Measurements from ENCODE around the gene TBC1D16. TPM values are rescaled to one million over a fixed set of nuclear protein-coding genes. Genes with fewer than 3 reads are reported as not detected.

The TBC1D16 gene
- 6.9 to 10.9 TPM (median 10.0 TPM) in 5 replicates for total RNA-seq (2022; extraction: Qiagen RNA extraction; ENCODE audit: low read depth)

GRCh38 chr17:80035687-80035936 lies at the start of gene TBC1D16:
Gene TBC1D16 (minus strand): TSS chr17:80035872. CDS start chr17:80013547, 22,325 bp downstream.

DNA sequence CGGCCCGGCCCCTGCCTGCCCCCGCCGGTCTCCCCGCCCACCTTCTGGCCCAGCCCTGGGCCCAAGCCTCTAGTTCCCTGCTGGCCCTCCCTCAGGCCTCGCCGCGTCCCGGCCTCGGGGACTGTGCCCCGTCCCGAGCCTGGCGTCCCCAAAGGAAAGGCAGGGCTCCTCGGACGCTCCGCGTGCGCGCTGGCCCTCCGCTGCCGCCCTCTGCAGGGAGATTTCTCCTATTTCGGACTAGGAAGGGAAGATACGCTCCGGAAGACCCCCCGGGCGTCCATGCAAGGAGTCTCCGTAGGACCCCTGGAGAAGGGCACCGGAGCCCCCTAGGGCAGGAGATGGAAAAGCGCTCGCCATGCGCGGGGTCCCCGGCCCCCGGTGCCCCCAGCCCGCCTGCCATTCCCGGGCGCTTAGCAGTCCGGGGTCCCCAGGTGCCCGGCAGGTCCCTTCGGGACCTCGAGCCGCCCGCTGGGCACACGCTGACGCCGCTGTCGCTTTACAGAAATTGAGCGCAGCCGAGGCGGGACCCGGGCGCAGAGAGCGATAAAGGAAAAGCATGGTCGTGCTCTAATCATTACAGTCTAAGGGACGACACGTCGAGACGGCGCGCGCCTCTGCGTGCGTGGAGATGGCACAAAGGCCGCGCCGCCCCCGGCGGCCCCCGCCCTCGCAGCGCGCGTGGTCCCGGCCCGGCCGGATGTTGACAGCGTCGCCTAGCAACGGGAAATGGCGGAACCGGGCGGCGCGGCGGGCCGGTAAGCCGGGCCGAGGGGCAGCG lies 454 bp upstream of the TBC1D16 start, which contains the start of gene CCDC40:
Gene CCDC40, plus strand, starts transcription at position 706 of the 778 bp plus-strand sequence. Its CDS starts 21 bp downstream, at position 727.

Other genes with a start within 250 kb of the TBC1D16 start
- gene CBX8, start 238.8 kb downstream of the TBC1D16 start, total RNA-seq (2022; extraction: Qiagen RNA extraction; ENCODE audit: low read depth): 10.9 to 17.4 TPM (median 16.1 TPM) in 5 replicates
- gene CBX4, start 196.4 kb downstream of the TBC1D16 start, total RNA-seq (2022; extraction: Qiagen RNA extraction; ENCODE audit: low read depth): 24.4 to 34.5 TPM (median 33.3 TPM) in 5 replicates
- 3.7 to 7.0 TPM (median 5.4 TPM) in 5 replicates for gene CCDC40, start 770 bp upstream of the TBC1D16 start, total RNA-seq (2022; extraction: Qiagen RNA extraction; ENCODE audit: low read depth)
- 47.4 to 57.5 TPM (median 54.4 TPM) in 5 replicates for gene GAA, start 65.7 kb upstream of the TBC1D16 start, total RNA-seq (2022; extraction: Qiagen RNA extraction; ENCODE audit: low read depth)
- 184 to 217 TPM (median 211 TPM) in 5 replicates for gene EIF4A3, start 111.3 kb upstream of the TBC1D16 start, total RNA-seq (2022; extraction: Qiagen RNA extraction; ENCODE audit: low read depth)
- 0.12 to 0.43 TPM (median 0.34 TPM) in 5 replicates for gene CARD14, start 134.2 kb upstream of the TBC1D16 start, total RNA-seq (2022; extraction: Qiagen RNA extraction; ENCODE audit: low read depth)
- gene SGSH, start 184.5 kb upstream of the TBC1D16 start, total RNA-seq (2022; extraction: Qiagen RNA extraction; ENCODE audit: low read depth): 18.3 to 28.1 TPM (median 23.9 TPM) in 5 replicates
- 13.3 to 15.7 TPM (median 14.4 TPM) in 5 replicates for gene SLC26A11, start 184.6 kb upstream of the TBC1D16 start, total RNA-seq (2022; extraction: Qiagen RNA extraction; ENCODE audit: low read depth)
- 54.9 to 62.3 TPM (median 58.8 TPM) in 5 replicates for gene RNF213, start 225.0 kb upstream of the TBC1D16 start, total RNA-seq (2022; extraction: Qiagen RNA extraction; ENCODE audit: low read depth)